Measurements from ENCODE around the gene SLC44A3. TPM values are rescaled to one million over a fixed set of nuclear protein-coding genes. Genes with fewer than 3 reads are reported as not detected.

Gene SLC44A3
- polyA plus RNA-seq, 1 of the 3 experiments (the other 2 are of a cell fraction): 2.6 TPM

DNA sequence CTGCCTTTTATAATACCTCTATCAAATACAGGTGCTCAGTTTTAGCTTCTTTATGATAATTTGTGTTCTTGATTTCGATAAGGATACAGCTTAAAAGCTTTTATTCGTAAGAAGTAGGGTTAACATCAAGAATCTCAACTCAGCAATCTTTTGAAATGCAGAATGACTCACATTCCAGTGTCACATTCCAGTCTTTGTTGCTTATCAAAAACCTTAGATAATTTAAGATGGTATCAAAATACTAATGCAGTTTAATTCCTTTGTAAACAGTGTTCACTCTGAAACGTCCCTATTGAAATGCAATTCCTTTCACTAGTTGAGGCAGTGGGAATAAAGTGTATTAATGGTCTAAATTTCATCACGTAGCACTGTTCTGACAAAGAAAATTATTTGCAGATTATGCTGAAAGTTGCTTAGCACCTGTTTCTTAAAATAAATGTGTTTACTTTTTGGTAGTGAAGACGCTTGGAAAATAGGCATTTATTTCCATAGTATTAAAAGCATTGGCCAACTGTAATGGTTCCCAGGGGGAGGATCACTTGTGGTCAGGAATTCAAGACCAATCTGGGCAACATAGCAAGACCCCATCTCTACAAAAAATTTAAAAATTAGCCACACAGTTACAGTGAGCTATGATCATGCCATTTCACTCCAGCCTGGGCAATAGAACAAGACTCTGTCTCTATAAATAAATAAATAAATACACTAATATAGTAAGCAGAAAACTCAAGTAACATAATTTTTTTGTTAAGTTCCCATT, 116.9 kb downstream of the SLC44A3 start (continued):
- TF ChIP-seq MXI1 (IDR thresholded peaks at IDR 0.05; ENCODE audit: low read depth, low read length) (no peak), FOXJ3 (CRISPR knock-in tag; IDR thresholded peaks at IDR 0.05) (no peak), EP300 (IDR thresholded peaks at IDR 0.05; ENCODE audit: borderline replicate concordance in 1 of 2, low read depth in 1 of 2, low read length in 1 of 2) (no peak)
- TF ChIP-seq, protein P1, sequence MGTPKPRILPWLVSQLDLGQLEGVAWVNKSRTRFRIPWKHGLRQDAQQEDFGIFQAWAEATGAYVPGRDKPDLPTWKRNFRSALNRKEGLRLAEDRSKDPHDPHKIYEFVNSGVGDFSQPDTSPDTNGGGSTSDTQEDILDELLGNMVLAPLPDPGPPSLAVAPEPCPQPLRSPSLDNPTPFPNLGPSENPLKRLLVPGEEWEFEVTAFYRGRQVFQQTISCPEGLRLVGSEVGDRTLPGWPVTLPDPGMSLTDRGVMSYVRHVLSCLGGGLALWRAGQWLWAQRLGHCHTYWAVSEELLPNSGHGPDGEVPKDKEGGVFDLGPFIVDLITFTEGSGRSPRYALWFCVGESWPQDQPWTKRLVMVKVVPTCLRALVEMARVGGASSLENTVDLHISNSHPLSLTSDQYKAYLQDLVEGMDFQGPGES (IDR thresholded peaks at IDR 0.05; ENCODE audit: low read depth, low read length): no peak

DNA sequence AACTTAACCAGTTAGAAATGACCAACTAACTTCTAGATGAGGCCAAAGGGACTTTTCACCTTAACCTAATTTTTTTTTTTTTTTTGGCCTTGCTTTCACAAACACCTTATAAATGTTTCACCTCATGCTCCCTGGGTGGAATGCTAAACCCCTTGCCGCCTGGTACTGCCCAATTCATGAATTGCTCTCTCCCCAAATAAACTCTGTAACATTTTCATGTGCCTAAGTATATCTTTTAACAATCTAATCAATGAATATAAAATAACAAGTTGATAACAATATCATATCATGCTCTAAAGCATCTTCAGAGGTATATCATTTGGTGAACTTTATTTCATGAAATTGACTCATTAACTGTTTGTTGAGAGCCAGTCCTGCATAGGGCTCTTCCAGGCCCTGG, 117.7 kb downstream of the SLC44A3 start:
- H3K27ac ChIP-seq (ENCODE audit: low read depth in 2 of 2, low read length in 1 of 2): no peak overlapping the region
- TF ChIP-seq, protein P1 (IDR thresholded peaks at IDR 0.05; ENCODE audit: low read depth, low read length): no peak
- TF ChIP-seq, protein P2, sequence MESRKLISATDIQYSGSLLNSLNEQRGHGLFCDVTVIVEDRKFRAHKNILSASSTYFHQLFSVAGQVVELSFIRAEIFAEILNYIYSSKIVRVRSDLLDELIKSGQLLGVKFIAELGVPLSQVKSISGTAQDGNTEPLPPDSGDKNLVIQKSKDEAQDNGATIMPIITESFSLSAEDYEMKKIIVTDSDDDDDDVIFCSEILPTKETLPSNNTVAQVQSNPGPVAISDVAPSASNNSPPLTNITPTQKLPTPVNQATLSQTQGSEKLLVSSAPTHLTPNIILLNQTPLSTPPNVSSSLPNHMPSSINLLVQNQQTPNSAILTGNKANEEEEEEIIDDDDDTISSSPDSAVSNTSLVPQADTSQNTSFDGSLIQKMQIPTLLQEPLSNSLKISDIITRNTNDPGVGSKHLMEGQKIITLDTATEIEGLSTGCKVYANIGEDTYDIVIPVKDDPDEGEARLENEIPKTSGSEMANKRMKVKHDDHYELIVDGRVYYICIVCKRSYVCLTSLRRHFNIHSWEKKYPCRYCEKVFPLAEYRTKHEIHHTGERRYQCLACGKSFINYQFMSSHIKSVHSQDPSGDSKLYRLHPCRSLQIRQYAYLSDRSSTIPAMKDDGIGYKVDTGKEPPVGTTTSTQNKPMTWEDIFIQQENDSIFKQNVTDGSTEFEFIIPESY (IDR thresholded peaks at IDR 0.05; ENCODE audit: borderline replicate concordance, low read depth): no peak
- no peak for TF ChIP-seq NFIC (IDR thresholded peaks at IDR 0.05; ENCODE audit: borderline replicate concordance)
- TF ChIP-seq, protein P3, sequence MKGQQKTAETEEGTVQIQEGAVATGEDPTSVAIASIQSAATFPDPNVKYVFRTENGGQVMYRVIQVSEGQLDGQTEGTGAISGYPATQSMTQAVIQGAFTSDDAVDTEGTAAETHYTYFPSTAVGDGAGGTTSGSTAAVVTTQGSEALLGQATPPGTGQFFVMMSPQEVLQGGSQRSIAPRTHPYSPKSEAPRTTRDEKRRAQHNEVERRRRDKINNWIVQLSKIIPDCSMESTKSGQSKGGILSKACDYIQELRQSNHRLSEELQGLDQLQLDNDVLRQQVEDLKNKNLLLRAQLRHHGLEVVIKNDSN (IDR thresholded peaks at IDR 0.05; ENCODE audit: borderline replicate concordance, low read depth): no peak
- TF ChIP-seq TCF12 (IDR thresholded peaks at IDR 0.05): no peak
- TF ChIP-seq RXRA (IDR thresholded peaks at IDR 0.05; ENCODE audit: borderline replicate concordance, low read depth): no peak
- TF ChIP-seq JUND (IDR thresholded peaks at IDR 0.05): no peak
- no peak for TF ChIP-seq GABPA (IDR thresholded peaks at IDR 0.05; ENCODE audit: low read depth)
- 43% methylated on average over 1 of the region's 1 CpG for WGBS (ENCODE audit: low lambda C conversion rate)
- DNase-seq: no peak
- no peak overlapping the region for H3K4me2 ChIP-seq
- no peaks in the 10 kb centered on the region for H3K79me2 ChIP-seq (ENCODE audit: insufficient read depth)
- no peak overlapping the region for H2AFZ ChIP-seq (ENCODE audit: low read depth)
- no peak overlapping the region for H3K9ac ChIP-seq
- H4K20me1 ChIP-seq (ENCODE audit: insufficient read depth): no peaks in the 10 kb centered on the region
- no peaks in the 10 kb centered on the region for H3K9me2 ChIP-seq
- H3K9me3 ChIP-seq: no peaks in the 10 kb centered on the region
- H3K36me3 ChIP-seq (replicated peaks in 1 of 2; ENCODE audit: control insufficient read depth in 1 of 2, insufficient read depth in 2 of 2, low read length in 1 of 2): peaks cover 0 to 3% of the 10 kb centered on the region in 2 experiments
- peaks cover 0 to 38% of the 10 kb centered on the region in 2 experiments for H3K4me1 ChIP-seq (ENCODE audit: control insufficient read depth in 1 of 2, insufficient read depth in 2 of 2, low read depth in 1 of 2, low read length in 1 of 2)
- ChIA-PET CTCF (no interaction called here), POLR2A (no interaction called here)
- H3K27me3 ChIP-seq (ENCODE audit: insufficient read depth): no peaks in the 10 kb centered on the region
- peaks cover 13% of the 10 kb centered on the region for H3F3A ChIP-seq (replicated peaks; ENCODE audit: insufficient read depth)
- H3K4me3 ChIP-seq (ENCODE audit: low read depth in 2 of 2, low read length in 1 of 2): no peak overlapping the region

All from SK-N-SH (cell line).